Measurements from ENCODE around the gene STPG4. TPM values are rescaled to one million over a fixed set of nuclear protein-coding genes. Genes with fewer than 3 reads are reported as not detected.

Gene STPG4
- polyA plus RNA-seq, 3 donors = 0.17 to 0.37 TPM; not detected in 1

GRCh38 chr2:47078541-47079482 is 76.3 kb downstream of the STPG4 start:
- DNase-seq (ENCODE audit: extremely low read depth in 1 of 11, low read depth in 9 of 11, low spot score in 4 of 11) = no peak

GRCh38 chr2:47077442-47078117 is 77.5 kb downstream of the STPG4 start:
- no peak for DNase-seq (ENCODE audit: extremely low read depth in 1 of 11, low read depth in 9 of 11, low spot score in 4 of 11)

- no peak for DNase-seq (ENCODE audit: extremely low read depth in 1 of 11, low read depth in 9 of 11, low spot score in 4 of 11)
Measured at GRCh38 chr2:47076586-47077441, 78.3 kb downstream of the STPG4 start.

DNA sequence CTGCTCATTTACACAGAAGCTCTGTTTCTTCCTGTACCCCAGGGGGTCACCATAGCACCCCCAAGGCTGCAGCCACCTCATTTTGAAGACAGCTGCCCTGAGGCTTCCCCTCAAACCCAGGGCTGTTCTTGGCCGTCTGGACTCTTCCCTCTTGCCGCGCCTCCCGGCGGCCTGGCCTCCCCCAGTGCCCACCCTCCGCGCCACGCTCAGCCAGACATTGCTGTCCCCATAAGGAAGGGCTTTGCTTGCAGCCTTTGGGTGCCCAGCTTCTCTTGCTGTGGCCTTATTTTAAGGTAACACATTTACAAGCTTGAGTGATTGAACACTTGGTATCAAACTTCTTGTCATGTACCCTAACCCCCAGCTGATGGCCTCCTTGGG is 79.0 kb downstream of the STPG4 start:
- DNase-seq (ENCODE audit: extremely low read depth in 1 of 11, low read depth in 9 of 11, low spot score in 4 of 11) = no peak

DNA sequence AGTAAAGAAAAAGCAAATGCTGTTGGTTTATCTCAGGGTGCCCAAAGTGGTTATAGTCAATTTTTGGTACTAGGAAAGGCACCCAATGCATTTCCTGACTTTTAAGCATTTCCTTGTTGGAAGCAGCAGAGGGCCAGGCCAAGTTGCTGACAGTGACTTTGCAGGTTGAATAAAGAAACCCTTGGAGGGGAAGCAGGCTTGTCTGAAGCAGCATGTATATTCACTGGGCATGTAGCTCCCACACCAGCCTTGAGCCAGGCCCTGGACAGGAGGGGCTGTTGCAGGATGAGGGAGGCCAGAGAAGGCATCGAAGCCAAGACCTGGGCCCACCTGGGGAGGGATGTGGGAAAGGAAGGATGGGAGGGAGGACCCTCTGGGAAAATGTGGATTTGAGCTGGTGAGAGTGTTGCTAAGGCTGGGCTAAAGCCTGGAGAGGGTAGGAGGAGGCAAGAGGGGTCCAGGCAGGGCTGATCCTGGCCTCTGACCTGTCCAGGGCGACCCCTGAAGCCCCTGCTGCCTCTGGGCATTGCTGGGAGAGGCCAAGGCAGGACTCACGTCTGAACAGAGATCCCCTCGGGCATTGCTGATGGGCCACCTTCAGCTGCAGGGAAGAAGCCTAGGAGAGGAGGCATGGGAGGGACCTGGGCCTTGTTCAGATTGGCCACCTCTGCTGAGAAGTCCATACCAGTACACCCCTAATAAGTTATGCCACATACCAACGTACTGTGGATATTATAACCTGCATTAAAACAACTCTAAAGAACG is 79.6 kb downstream of the STPG4 start:
- no peak for DNase-seq (ENCODE audit: extremely low read depth in 1 of 11, low read depth in 9 of 11, low spot score in 4 of 11)

DNA sequence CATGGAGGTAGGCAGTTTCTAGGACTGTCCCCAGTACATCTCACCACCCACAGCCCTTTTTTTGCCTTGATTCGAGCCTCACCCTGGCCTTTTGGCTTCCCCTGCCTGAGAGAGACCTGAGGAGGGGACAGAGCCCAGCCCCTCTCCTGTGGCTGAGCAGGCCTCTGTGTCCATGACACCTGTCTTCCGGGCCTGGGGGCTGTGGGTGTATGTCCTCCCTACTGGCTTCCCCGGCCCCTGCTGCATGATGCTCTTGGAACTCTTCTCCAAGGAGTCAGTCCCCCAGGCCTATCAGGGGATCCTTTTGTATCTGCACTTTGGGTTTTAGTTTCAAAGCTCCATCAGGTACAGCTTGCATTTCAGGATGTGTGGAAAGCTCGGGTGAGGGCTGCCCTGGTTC is 80.4 kb downstream of the STPG4 start:
- no peak for DNase-seq (ENCODE audit: extremely low read depth in 1 of 11, low read depth in 9 of 11, low spot score in 4 of 11)

DNA sequence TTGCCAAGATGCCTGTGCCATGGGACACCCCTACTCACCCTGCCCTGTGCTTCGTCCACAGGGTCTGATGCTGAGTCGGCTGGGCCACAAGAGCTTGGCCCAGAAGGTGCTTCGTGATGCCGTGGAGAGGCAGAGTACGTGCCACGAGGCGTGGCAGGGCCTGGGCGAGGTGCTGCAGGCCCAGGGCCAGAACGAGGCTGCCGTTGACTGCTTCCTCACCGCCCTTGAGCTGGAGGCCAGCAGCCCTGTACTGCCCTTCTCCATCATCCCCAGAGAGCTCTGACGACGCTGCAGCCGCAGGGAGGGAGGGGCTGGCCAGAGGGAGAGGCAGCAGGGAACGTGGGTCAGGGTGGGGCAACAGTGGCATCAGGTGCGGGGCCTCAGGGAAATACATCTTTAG is 81.5 kb downstream of the STPG4 start:
- DNase-seq (ENCODE audit: extremely low read depth in 1 of 11, low read depth in 9 of 11, low spot score in 4 of 11) = no peak

DNA sequence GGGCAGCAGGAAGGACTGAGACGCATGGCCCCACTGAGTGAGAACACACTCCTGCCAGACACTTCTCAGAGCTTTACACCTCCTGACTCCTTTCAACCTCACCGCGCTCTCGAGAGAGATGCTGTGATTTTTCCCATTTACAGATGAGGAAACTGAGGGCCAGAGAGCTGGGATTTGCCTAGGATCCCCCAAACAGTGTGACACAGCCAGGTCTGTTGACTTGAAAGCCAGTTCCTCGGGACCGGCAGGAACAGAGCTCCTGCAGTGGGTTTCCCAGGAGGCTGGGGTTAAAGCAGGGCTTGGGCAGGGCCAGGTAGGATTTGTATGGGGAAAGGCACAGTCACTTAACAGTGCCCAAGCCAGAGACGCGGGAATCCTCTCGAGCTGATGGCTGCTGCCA is 81.9 kb downstream of the STPG4 start:
- no peak for DNase-seq (ENCODE audit: extremely low read depth in 1 of 11, low read depth in 9 of 11, low spot score in 4 of 11)

DNA sequence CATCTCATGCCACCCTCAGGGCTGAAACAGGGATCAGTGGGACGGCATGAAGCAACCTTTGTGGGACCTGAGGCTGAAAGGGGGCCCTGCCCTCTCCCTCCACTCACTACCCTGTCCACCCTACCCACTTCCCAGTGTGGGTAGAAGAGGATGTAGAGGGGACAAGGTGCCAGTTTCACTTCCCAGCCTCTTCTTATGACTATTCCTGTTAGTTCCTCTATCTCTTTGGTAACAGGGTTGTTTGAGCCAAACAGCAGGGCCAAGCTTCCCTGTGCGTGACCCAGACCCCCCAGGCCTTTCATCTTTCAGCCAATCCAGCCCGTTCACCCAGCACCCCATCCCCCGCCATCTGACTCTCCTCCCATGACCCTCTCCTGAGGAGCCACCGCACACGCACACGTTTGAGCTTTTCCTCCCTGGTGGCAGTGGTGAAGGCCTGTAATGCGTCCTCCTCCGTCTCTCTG is 82.3 kb downstream of the STPG4 start:
- no peak for DNase-seq (ENCODE audit: extremely low read depth in 1 of 11, low read depth in 9 of 11, low spot score in 4 of 11)

GRCh38 chr2:47072018-47072691 is 83.0 kb downstream of the STPG4 start:
- peak in 9 of 11 donors; percentile 61 to 87 (median 82) for DNase-seq (ENCODE audit: extremely low read depth in 1 of 11, low read depth in 9 of 11, low spot score in 4 of 11)

DNA sequence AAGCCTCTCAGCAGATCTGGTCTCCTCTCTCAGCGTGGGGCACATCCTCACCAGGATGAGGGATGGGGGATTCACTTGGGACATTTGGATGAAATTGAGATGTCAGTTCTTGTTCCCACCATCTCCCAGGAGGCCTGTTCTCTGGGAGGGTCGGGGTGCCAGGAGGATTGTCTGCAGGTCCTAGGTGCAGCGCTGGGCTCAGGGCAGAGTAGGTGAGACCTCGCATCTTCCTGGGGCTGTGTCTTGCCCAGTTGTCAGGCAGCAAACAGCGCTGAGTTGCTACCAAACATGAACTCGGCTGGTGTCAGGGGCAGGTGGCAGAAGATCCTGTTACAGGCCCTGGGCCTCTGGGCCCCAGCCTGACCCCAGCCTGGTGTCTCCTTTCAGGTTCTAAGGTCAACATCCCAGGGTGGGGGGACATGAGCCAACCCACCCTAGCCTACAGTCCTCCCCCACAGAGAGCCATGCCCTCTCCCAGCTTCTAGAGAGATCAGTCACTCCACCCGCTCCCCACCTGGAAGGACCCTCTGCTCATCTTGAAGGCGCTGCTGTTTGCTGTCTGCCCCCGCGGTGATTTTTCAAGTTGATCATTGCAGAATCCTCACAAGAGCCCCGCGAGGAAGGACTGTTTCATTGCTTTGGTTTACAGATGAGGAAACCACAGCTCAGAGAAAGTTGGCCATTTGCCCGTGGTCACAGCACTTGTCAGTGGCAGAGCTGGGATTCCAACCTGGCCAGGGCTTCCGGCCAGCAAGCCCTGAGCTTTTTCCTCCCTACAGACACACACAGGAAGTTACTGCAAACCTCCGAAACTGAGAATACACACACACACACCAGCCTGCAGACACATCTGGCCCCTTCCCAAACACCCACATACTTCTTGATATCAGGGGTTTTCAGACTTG is 83.9 kb downstream of the STPG4 start:
- DNase-seq (ENCODE audit: extremely low read depth in 1 of 11, low read depth in 9 of 11, low spot score in 4 of 11) = no peak

DNA sequence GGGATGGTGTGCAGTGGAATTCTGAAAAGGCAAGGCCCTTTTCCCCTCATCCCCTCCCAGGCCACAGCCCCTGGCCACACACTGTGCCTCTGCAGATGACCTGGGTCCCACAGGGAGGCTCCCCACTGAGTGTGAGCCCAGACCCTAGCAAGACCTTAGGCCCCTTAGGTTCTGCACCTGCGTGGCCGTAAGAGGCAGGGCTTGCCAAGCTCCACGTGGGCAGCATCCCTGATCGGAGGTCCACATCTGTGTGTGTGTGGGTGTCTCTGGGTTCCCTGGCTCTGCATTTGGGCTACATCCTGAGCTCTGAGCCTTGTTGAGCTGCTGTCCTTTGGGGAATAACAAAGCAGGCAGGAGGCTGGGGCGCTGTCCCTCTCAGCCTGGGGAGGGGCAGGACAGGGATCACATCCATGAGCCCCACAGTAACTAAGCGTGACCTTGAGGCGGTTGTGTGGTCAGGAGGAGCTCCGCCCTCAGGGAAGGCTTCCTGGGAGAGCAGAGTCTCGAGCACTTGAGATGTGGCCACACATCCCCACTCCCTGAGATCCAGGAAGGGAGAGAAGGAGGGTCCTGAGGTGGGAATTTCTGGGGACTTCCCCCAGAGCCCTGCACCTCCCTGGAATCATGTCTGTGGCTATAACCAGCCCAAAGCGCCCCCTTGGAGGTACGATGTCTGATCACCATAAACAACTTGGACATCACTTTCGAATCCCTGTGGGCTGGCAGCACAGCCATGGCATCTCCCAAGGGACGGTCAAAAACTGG is 84.8 kb downstream of the STPG4 start:
- no peak for DNase-seq (ENCODE audit: extremely low read depth in 1 of 11, low read depth in 9 of 11, low spot score in 4 of 11)

GRCh38 chr2:47069628-47070154 is 85.4 kb downstream of the STPG4 start:
- peak in 8 of 11 donors; percentile 53 to 86 (median 67) for DNase-seq (ENCODE audit: extremely low read depth in 1 of 11, low read depth in 9 of 11, low spot score in 4 of 11)

DNA sequence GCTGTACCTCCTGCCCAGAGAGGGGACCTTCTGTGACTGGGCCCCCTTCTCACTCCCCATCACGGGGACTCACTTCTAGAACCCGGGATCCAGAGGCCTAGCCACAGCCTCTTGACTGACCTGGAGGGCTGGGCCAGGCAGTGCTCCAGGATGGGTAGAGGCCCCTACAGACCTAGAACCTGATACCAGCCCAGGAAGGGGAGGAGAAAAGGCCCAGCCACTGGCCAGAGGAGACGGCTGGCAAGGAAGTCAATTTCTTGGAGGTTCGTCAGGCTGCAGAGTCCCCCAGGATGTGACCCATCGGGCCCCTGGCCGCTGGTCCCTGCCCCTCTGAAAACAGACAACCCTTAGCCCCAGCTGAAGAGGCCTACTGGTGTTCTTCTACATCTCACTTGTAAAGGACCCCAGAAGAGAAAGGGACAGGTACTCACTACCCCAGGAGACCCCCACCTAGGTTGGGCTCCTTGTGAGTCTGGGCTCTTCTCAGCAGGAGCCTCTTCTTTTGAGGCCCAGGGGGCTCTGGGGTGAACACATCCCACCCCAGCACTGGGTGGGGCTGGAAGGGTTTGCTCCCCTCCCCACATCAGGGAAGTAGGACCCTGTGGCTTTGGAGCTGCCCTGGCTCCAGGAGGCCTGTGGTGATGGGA is 86.0 kb downstream of the STPG4 start:
- DNase-seq (ENCODE audit: extremely low read depth in 1 of 11, low read depth in 9 of 11, low spot score in 4 of 11) = no peak

DNA sequence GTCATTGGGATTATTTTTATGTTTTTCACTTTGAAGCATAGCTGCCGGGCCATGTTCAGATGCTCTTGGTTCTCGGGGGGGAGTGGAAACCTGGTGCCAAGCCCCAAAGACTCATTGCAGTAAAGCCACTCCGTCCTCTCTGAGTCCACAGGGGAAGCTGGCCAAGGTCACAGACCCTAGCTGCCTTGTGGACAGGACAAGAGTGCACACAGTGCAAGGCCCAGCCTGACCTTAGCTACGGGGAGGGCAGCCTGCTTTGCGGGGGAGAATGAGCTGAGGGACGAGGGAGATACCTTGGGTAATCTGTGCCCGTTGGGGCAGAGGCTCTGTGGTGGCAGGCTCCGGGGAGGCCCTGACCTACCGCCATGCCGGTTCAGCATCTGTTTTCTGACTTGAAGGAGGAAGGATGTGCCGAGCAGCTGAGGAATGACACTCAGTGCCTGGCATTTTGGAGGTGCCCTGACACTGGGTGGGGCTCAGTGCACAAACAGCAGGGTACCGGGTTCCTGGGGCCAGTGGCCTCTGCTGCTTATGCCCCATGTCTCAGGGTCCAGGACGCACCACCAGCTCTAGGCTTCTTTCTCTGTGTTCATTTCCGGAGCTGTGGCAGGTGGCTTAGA is 87.2 kb downstream of the STPG4 start:
- no peak for DNase-seq (ENCODE audit: extremely low read depth in 1 of 11, low read depth in 9 of 11, low spot score in 4 of 11)

Data from renal cortex interstitium (tissue), 11 donors.